ENCODE data around the gene CADPS2.
"Not testable (repeated sequence)": the region's sequence is repeated elsewhere in the genome, so short reads cannot be mapped to it uniquely, and the experiment has no call there.

Gene CADPS2

GRCh38 chr7:122663733-122664132 is 222.5 kb downstream of the CADPS2 start:
- DNase-seq = no peak

GRCh38 chr7:122658856-122659255 is 227.4 kb downstream of the CADPS2 start:
- no peak for DNase-seq

- DNase-seq = no peak
These were observed 232.6 kb downstream of the CADPS2 start for GRCh38 chr7:122653685-122654084.

GRCh38 chr7:122652876-122653275 is 233.4 kb downstream of the CADPS2 start:
- DNase-seq = no peak

- DNase-seq = no peak
These were observed 234.8 kb downstream of the CADPS2 start for GRCh38 chr7:122651451-122651850.

- no peak for DNase-seq
These were observed 243.0 kb downstream of the CADPS2 start for GRCh38 chr7:122643250-122643649.

- no peak for DNase-seq
These were observed 247.8 kb downstream of the CADPS2 start for GRCh38 chr7:122638459-122638858.

GRCh38 chr7:122637784-122638183 is 248.5 kb downstream of the CADPS2 start:
- no peak for DNase-seq

GRCh38 chr7:122635481-122635880 is 250.8 kb downstream of the CADPS2 start:
- DNase-seq = not testable (repeated sequence)

GRCh38 chr7:122633472-122633871 is 252.8 kb downstream of the CADPS2 start:
- DNase-seq = no peak

- DNase-seq = no peak
These were observed 254.0 kb downstream of the CADPS2 start for GRCh38 chr7:122632238-122632637.

- DNase-seq = no peak
These were observed 256.8 kb downstream of the CADPS2 start for GRCh38 chr7:122629412-122629953.

- no peak for DNase-seq
These were observed 257.4 kb downstream of the CADPS2 start for GRCh38 chr7:122628651-122629411.

- DNase-seq = no peak
These were observed 259.5 kb downstream of the CADPS2 start for GRCh38 chr7:122626785-122627184.

GRCh38 chr7:122622682-122623081 is 263.6 kb downstream of the CADPS2 start:
- no peak for DNase-seq

GRCh38 chr7:122619664-122620063 is 266.6 kb downstream of the CADPS2 start:
- DNase-seq = no peak

GRCh38 chr7:122618585-122619189 is 267.6 kb downstream of the CADPS2 start:
- DNase-seq = no peak

GRCh38 chr7:122616951-122617350 is 269.3 kb downstream of the CADPS2 start:
- no peak for DNase-seq

- DNase-seq = no peak
These were observed 280.3 kb downstream of the CADPS2 start for GRCh38 chr7:122605929-122606328.

- DNase-seq = no peak
These were observed 282.0 kb downstream of the CADPS2 start for GRCh38 chr7:122604251-122604650.

- no peak for DNase-seq
These were observed 283.5 kb downstream of the CADPS2 start for GRCh38 chr7:122602800-122603199.

- DNase-seq = no peak
These were observed 285.6 kb downstream of the CADPS2 start for GRCh38 chr7:122600630-122601029.

GRCh38 chr7:122600042-122600441 is 286.2 kb downstream of the CADPS2 start:
- DNase-seq = no peak

GRCh38 chr7:122597277-122597676 is 289.0 kb downstream of the CADPS2 start:
- DNase-seq = no peak

Measured in NCI-H187 treated with DMSO at 0.1 percent for 48 hours (cell line).